GM19043 (cell line): ENCODE data around the gene FBXW4.
"Not testable (repeated sequence)": the region's sequence is repeated elsewhere in the genome, so short reads cannot be mapped to it uniquely, and the experiment has no call there.

Experiments used
- ATAC-seq: cut with Tn5 transposase; IDR thresholded peaks from one replicate; pipeline ENCODE4 v1.9.1; 2021; ENCODE audit warnings: low read depth; ENCODE audit not compliant: unreplicated experiment

The FBXW4 gene

GRCh38 chr10:101593331-101593730 is 101.6 kb downstream of the FBXW4 start:
- ATAC-seq: not testable (repeated sequence)

GRCh38 chr10:101588879-101589278 is 106.1 kb downstream of the FBXW4 start:
- no peak for ATAC-seq

- peak; percentile 98 for ATAC-seq
Observed at GRCh38 chr10:101587725-101588653, 107.0 kb downstream of the FBXW4 start, which contains the start of the genes DPCD and POLL. DPCD (plus strand) TSS chr10:101588321; CDS start chr10:101588337, 16 bp downstream. POLL (minus strand) TSS chr10:101588257; CDS start chr10:101587360, 897 bp downstream.

- no peak for ATAC-seq
Observed at GRCh38 chr10:101585841-101586240, 109.1 kb downstream of the FBXW4 start.

GRCh38 chr10:101580486-101581399 is 114.2 kb downstream of the FBXW4 start:
- ATAC-seq: no peak

GRCh38 chr10:101579516-101579870 is 115.5 kb downstream of the FBXW4 start:
- no peak for ATAC-seq

- no peak for ATAC-seq
Observed at GRCh38 chr10:101578803-101579515, 116.0 kb downstream of the FBXW4 start.

GRCh38 chr10:101578192-101578591 is 116.8 kb downstream of the FBXW4 start:
- no peak for ATAC-seq

GRCh38 chr10:101577121-101577871 is 117.7 kb downstream of the FBXW4 start:
- ATAC-seq: no peak

- no peak for ATAC-seq
Observed at GRCh38 chr10:101576211-101576863, 118.6 kb downstream of the FBXW4 start.

- no peak for ATAC-seq
Observed at GRCh38 chr10:101575580-101576210, 119.3 kb downstream of the FBXW4 start.

GRCh38 chr10:101575091-101575490 is 119.9 kb downstream of the FBXW4 start:
- no peak for ATAC-seq

GRCh38 chr10:101573885-101574753 is 120.9 kb downstream of the FBXW4 start:
- no peak for ATAC-seq

- no peak for ATAC-seq
Observed at GRCh38 chr10:101572785-101573184, 122.2 kb downstream of the FBXW4 start.

GRCh38 chr10:101572126-101572525 is 122.8 kb downstream of the FBXW4 start:
- no peak for ATAC-seq

GRCh38 chr10:101571271-101571925 is 123.6 kb downstream of the FBXW4 start:
- no peak for ATAC-seq
